ENCODE data around the gene RRAGA.

DNA sequence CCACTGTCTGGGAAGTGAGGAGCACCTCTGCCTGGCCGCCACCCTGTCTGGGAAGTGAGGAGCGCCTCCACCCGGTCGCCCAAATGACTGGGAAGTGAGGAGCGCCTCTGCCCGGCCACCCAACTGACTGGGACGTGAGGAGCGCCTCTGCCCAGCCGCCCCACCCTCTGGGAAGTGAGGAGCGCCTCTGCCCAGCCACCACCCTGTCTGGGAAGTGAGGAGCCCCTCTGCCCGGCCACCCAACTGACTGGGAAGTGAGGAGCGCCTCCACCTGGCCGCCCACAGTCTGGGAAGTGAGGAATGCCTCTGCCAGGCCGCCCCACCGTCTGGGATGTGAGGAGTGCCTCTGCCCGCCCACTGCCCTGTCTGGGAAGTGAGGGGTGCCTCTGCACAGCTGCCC is 49.1 kb upstream of the RRAGA start:
- TF ChIP-seq, protein P1, sequence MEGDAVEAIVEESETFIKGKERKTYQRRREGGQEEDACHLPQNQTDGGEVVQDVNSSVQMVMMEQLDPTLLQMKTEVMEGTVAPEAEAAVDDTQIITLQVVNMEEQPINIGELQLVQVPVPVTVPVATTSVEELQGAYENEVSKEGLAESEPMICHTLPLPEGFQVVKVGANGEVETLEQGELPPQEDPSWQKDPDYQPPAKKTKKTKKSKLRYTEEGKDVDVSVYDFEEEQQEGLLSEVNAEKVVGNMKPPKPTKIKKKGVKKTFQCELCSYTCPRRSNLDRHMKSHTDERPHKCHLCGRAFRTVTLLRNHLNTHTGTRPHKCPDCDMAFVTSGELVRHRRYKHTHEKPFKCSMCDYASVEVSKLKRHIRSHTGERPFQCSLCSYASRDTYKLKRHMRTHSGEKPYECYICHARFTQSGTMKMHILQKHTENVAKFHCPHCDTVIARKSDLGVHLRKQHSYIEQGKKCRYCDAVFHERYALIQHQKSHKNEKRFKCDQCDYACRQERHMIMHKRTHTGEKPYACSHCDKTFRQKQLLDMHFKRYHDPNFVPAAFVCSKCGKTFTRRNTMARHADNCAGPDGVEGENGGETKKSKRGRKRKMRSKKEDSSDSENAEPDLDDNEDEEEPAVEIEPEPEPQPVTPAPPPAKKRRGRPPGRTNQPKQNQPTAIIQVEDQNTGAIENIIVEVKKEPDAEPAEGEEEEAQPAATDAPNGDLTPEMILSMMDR (IDR thresholded peaks at IDR 0.05; ENCODE audit: control extremely low read depth in 1 of 3, insufficient read depth in 1 of 3, low read depth in 1 of 3, low read length in 3 of 3) = no peak
- no peak for TF ChIP-seq TAF1 (IDR thresholded peaks at IDR 0.05; ENCODE audit: low read depth, low read length)
- TF ChIP-seq, protein P2, sequence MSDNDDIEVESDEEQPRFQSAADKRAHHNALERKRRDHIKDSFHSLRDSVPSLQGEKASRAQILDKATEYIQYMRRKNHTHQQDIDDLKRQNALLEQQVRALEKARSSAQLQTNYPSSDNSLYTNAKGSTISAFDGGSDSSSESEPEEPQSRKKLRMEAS (IDR thresholded peaks at IDR 0.05) = no peak
- no peak for TF ChIP-seq POLR2A (IDR thresholded peaks at IDR 0.05; ENCODE audit: control extremely low read depth in 1 of 2, low read depth in 2 of 2, low read length in 2 of 2)
- no peak for TF ChIP-seq ZNF274 (IDR thresholded peaks at IDR 0.05; ENCODE audit: borderline replicate concordance, extremely low read depth, low read length)
- TF ChIP-seq POU5F1 (IDR thresholded peaks at IDR 0.05; ENCODE audit: low read depth, low read length) = no peak
- no peak for TF ChIP-seq SP1 (IDR thresholded peaks at IDR 0.05; ENCODE audit: low read depth, low read length)
- TF ChIP-seq RFX5 (IDR thresholded peaks at IDR 0.05; ENCODE audit: borderline replicate concordance, low read depth, low read length) = no peak
- no peak for TF ChIP-seq EZH2 (IDR thresholded peaks at IDR 0.05; ENCODE audit: low read depth, low read length, severe bottlenecking)
- TF ChIP-seq, protein P3, sequence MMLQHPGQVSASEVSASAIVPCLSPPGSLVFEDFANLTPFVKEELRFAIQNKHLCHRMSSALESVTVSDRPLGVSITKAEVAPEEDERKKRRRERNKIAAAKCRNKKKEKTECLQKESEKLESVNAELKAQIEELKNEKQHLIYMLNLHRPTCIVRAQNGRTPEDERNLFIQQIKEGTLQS (IDR thresholded peaks at IDR 0.05; ENCODE audit: insufficient read depth, low read depth, low read length) = no peak
- no peak for TF ChIP-seq CREB1 (IDR thresholded peaks at IDR 0.05)
- TF ChIP-seq NRF1 (IDR thresholded peaks at IDR 0.05; ENCODE audit: low read depth, low read length) = no peak
- no peak for TF ChIP-seq JUN (IDR thresholded peaks at IDR 0.05; ENCODE audit: low read depth, low read length)

Data from H1 (cell line).